Measurements from ENCODE around the gene MYO10. TPM values are rescaled to one million over a fixed set of nuclear protein-coding genes. Genes with fewer than 3 reads are reported as not detected.

The MYO10 gene
- total RNA-seq, 2 experiments from 2014 or later = 0.04 TPM; not detected in 1

- ChIA-PET POLR2A (no interaction called here), CTCF (no interaction called here)
Observed at GRCh38 chr5:16792598-16793275, 143.4 kb downstream of the MYO10 start.

GRCh38 chr5:16791904-16792597 lies 144.0 kb downstream of the MYO10 start:
- ChIA-PET CTCF (interaction anchor here (0.6 to 1.6 kb wide), 3 partner anchors 24 to 398 kb away, joined by 3 to 7 read pairs (median 3); no protein-coding TSS in a partner anchor), POLR2A (no interaction called here)

- ChIA-PET CTCF (interaction anchor here (0.6 to 1.6 kb wide), 4 partner anchors 24 to 399 kb away, joined by 3 to 7 read pairs (median 4); no protein-coding TSS in a partner anchor), POLR2A (no interaction called here)
Observed at GRCh38 chr5:16791036-16791705, 144.9 kb downstream of the MYO10 start.

GRCh38 chr5:16788957-16789356 lies 147.1 kb downstream of the MYO10 start:
- POLR2A ChIA-PET = no interaction called here
- CTCF ChIA-PET = no interaction called here

- ChIA-PET POLR2A (no interaction called here), CTCF (interaction anchor here (0.6 to 1.0 kb wide), 2 partner anchors 12 to 15 kb away, joined by 3 read pairs; no protein-coding TSS in a partner anchor)
Observed at GRCh38 chr5:16787278-16787677, 148.8 kb downstream of the MYO10 start.

- ChIA-PET CTCF (interaction anchor here (0.6 kb wide), 1 partner anchor 131 kb away, joined by 4 read pairs; no protein-coding TSS in a partner anchor), POLR2A (no interaction called here)
Observed at GRCh38 chr5:16784843-16785791, 151.0 kb downstream of the MYO10 start.

- ChIA-PET CTCF (no interaction called here), POLR2A (no interaction called here)
Observed at GRCh38 chr5:16784088-16784487, 152.0 kb downstream of the MYO10 start.

GRCh38 chr5:16781828-16782626 lies 154.1 kb downstream of the MYO10 start:
- CTCF ChIA-PET = no interaction called here
- POLR2A ChIA-PET = no interaction called here

- ChIA-PET CTCF (no interaction called here), POLR2A (no interaction called here)
Observed at GRCh38 chr5:16780325-16780724, 155.8 kb downstream of the MYO10 start.

GRCh38 chr5:16777432-16777831 lies 158.7 kb downstream of the MYO10 start:
- POLR2A ChIA-PET = no interaction called here
- CTCF ChIA-PET = no interaction called here

- ChIA-PET CTCF (no interaction called here), POLR2A (no interaction called here)
Observed at GRCh38 chr5:16776611-16777251, 159.4 kb downstream of the MYO10 start.

GRCh38 chr5:16774806-16775205 lies 161.3 kb downstream of the MYO10 start:
- POLR2A ChIA-PET = no interaction called here
- CTCF ChIA-PET = no interaction called here

- ChIA-PET POLR2A (no interaction called here), CTCF (no interaction called here)
Observed at GRCh38 chr5:16773991-16774390, 162.1 kb downstream of the MYO10 start.

GRCh38 chr5:16772556-16772955 lies 163.5 kb downstream of the MYO10 start:
- ChIA-PET POLR2A (no interaction called here), CTCF (no interaction called here)

GRCh38 chr5:16768184-16768583 lies 167.9 kb downstream of the MYO10 start:
- POLR2A ChIA-PET = no interaction called here
- CTCF ChIA-PET = no interaction called here

GRCh38 chr5:16763211-16763610 lies 172.9 kb downstream of the MYO10 start:
- CTCF ChIA-PET = no interaction called here
- POLR2A ChIA-PET = no interaction called here

GRCh38 chr5:16759147-16759773 lies 176.8 kb downstream of the MYO10 start:
- ChIA-PET CTCF (no interaction called here), POLR2A (no interaction called here)

- POLR2A ChIA-PET = interaction anchor here (0.6 kb wide), 1 partner anchor 143 kb away, joined by 4 read pairs; no protein-coding TSS in a partner anchor
- CTCF ChIA-PET = no interaction called here
Observed at GRCh38 chr5:16757989-16758501, 178.0 kb downstream of the MYO10 start.
